GM21737 (cell line): ENCODE results near the gene PTPRN2.
"Not testable (repeated sequence)": the region's sequence is repeated elsewhere in the genome, so short reads cannot be mapped to it uniquely, and the experiment has no call there.

Experiments used
- ATAC-seq: cut with Tn5 transposase; IDR thresholded peaks from one replicate; pipeline ENCODE4 v1.9.1; 2021; ENCODE audit warnings: mild to moderate bottlenecking, moderate library complexity; ENCODE audit not compliant: unreplicated experiment

Gene PTPRN2

DNA sequence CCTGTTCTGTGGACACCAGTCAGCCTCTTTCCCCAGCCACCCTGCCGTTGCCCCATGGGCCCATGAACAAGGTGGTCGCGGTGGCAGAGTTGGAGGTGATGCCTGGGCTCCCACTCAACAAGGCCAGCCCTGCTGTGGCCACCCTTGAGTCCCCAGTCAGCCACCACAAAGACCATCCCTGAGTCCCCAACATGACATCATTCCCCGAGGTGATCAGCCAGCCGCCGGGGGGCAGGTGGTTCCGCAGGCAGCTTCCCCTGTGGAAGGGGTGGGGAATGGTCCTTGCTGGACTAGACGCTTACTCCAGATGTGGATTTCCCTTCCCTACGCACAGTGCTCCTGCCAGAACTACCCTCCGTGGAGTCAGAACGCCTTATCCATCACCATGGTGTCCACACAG lies 271.7 kb downstream of the PTPRN2 start:
- no peak for ATAC-seq

DNA sequence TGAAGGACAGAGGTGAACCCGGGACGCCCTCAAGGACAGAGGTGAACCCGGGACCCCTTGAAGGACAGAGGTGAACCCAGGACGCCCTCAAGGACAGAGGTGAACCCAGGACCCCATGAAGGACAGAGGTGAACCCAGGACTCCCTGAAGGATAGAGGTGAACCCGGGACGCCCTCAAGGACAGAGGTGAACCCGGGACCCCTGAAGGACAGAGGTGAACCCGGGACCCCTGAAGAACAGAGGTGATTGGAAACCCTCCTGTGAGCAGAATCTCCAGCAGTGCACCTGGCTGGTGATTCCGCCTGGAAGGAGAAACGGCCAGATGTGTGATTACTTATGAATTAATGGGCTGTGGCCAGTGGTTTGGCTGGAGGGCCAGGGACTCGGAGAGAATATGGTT lies 272.3 kb downstream of the PTPRN2 start:
- no peak for ATAC-seq

DNA sequence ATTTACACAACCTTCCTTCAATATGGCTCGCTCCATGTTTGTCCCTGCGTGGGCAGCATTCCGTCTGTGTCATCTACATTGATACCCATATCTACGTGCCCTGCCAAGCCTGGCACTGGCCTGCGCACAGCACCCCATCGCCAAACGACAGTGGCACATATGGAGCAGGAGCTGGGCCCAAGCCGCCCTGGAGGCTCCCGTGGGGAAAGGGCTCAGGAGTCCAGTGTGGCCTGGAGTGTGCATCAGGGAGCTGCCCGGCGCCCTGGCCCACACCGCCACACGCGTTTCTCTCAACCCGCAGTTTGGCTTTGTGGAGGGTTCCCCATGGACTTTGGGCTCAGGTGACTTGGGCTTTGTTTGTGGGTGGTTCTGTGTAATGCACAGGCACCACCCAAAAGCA lies 273.2 kb downstream of the PTPRN2 start:
- no peak for ATAC-seq

DNA sequence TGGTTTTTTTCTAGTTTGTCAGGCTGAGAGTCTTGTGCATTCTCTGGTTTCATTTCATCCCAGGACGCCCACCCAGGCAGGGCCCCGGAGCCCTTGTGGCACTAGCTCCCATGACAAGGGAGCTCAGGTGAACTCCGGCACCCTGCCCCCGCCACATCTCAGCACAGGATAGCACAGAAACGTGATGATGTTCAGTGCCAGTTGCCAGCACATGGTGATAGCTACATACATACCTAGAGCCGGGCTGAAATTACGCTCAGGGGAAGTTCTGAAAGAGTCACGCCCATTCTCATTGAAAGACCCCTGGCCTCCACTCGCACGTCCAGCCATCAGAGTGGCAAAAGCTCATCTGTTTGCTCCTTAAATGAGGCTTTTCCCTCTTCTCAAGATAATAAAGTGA lies 273.7 kb downstream of the PTPRN2 start:
- no peak for ATAC-seq

DNA sequence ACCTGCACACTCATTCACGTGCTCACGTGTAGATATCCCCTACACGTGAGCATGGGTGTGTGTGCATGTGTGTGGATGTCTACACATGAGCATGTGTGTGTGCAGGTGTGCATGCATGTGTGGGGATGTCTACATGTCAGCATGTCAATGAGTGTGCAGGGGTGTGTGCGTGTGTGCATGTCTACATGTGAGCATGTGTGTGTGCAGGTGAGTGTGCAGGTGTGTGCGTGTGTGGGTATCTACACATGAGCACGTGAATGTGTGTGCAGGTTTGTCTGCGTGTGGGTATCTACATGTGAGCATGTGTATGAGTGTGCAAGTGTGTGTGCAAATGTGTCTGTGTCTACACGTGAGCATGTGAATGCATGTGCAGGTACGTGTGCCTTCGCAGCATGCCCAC lies 274.8 kb downstream of the PTPRN2 start:
- no peak for ATAC-seq

DNA sequence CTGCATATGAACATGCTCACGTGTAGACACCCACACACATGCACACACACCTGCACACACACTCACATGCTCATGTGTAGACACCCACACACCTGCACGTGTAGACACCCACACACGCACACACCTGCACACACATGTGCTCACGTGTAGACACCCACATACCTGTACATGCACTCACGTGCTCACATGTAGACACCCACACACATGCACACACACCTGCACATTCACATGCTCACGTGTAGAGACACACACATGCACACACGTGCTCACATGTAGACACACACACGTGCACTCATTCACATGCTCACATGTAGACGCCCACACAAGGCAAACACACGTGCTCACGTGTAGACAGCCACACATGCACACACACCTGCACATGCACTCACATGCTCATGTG lies 275.8 kb downstream of the PTPRN2 start:
- no peak for ATAC-seq

DNA sequence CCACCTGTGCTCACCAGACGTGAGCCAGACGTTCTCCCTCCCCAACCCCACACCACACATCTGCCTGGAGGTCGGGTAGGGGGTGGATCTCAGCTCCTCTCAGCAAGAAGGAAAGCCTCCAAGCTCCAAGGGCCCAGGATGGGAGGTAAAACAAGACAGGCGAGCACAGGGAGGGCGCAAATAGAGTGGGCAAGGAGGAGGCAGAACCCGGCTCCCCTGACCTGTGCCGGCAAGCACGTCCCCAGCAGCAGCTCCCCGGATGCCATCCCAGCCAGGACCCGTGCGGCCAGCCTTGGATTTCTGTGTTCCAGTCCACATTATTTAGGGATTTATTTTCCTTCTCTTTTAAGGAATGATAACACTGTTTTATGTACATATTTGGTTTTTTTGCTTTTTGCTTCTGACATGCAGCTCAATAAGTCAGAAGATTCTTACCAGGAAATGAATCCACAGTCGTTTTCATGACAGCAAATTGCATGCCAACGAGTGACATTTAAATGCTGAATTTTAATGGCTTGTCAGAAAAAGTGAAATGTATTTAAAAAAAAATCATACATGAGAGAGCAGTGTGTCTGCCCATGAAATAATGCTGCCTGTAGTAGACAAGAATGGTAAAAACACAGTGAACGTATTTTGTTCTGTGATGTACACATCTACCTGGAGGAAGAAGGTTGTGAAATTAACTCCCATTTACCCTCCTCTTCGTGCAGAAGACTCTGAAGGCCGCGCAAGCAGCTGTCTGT lies 276.5 kb downstream of the PTPRN2 start:
- ATAC-seq, result no peak

DNA sequence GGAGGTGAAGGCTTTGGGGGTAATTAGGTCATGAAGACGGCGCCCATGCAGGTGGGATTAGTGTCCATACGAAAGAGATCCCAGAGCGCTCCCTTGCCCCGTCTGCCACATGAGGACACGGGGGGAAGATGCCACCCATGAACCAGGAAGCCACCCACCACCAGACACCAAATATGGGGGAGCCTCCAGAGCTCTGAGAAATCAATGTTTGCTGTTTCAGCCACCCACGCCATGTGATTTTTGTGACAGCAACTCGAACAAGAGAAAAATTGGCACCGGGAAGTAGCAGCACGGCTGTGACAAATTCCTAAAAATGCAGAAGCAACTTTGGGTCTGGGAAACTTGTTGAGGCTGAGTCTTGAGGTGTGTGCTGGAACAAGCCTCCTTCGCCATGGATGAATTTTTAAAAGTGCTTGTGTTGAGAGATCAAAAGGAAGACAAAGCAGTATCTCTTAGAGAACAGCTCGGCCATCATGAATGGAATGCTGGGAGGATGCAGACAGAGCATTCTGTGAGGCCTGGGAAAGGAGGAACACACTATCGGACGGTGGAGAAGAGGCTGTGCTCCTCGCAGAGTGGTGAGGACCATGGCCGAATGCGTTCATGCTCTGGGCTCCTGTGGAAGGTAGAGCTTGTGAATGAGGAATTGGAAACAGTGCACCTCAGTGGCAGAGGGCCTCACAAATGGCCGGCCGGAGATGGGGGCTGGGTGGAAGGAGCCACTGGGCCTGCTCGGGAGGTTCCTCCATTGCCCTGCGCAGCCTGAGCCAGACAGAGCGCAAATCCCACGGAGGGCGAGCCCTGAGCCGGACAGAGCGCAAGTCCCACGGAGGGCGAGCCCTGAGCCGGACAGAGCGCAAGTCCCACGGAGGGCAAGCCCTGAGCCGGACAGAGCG lies 277.5 kb downstream of the PTPRN2 start:
- ATAC-seq, result no peak

DNA sequence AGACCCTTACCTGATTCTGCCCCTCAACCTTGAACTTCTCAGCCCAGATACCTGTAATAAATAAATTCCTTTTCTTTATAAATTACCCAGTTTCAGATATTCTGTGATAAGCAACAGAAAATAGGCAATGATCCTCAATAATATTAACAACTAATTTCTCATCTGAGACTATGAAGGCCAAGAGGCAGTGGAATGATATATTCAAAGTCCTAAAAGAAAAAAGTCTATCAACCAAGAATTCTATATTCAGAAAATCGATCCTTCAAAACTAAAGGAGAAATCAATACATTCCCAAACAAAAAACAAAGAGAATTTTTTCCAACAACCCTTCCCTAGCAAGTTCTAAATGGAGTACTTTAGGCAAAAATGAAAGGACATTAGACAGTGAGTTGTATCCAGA lies 279.6 kb downstream of the PTPRN2 start:
- no peak for ATAC-seq

DNA sequence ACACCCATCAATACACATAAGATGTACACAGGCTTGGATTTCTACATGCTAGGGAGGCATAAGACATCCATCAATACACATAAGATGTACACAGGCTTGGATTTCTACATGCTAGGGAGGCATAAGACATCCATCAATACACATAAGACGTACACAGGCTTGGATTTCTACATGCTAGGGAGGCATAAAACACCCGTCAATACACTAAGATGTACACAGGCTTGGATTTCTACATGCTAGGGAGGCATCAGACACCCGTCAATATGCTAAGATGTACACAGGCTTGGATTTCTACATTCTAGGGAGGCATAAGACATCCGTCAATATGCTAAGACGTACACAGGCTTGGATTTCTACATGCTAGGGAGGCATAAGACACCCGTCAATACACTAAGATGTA lies 283.6 kb downstream of the PTPRN2 start:
- not testable (repeated sequence) for ATAC-seq

DNA sequence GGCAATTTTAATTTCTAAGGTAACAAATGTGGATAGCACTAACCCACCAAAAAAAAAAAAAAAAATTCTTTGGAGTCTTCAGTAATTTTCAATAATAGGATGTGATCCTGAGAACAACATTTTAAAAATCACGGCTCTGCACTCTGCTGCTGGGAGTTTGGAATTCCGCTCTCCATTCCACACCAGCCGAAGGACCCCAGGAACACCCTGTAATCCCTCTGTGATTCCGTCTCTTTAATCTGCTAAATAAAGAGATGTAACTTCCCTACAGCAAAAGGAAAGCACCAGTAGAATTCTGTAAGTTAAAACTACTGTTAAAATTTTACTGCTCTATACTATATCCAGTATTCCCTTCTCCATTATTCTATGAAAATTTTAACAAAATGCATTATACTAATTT lies 284.5 kb downstream of the PTPRN2 start:
- ATAC-seq, result no peak

DNA sequence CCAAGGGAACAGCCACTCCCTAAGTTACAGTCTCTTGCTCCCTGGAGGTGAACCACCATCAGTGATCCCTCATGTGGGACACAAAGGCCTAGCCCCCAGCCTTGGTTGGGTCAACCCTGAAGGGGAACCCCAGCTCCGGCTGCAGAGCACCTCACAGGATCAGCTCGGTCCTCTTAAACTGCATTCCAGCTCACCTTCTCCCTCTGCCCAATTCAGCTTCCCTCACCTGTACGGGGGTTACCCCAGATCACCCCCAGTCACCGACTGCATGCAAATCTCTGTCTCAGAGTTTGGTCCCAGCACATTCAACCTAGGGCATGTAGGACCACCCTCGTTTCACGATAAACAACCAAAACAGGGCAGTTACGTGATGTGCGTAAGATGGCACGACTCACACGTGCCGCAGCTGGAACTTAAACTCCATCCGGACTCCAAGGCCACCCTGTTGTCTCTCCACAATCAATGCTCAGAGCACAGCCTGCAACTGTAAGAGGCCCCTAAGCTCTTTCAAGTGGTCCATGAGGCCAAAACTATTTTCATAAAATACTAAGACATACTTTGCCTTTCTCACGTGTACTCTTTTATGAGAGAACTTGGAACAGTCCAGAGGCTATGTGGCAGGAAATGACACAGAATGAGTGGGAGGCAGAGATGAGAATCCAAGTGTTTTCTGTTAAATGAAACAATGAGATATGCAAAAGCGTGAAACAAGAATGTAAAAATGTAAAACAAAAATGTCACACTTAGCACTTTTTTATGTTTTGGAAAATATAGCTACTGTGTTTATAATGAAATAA lies 285.2 kb downstream of the PTPRN2 start:
- ATAC-seq, result no peak

DNA sequence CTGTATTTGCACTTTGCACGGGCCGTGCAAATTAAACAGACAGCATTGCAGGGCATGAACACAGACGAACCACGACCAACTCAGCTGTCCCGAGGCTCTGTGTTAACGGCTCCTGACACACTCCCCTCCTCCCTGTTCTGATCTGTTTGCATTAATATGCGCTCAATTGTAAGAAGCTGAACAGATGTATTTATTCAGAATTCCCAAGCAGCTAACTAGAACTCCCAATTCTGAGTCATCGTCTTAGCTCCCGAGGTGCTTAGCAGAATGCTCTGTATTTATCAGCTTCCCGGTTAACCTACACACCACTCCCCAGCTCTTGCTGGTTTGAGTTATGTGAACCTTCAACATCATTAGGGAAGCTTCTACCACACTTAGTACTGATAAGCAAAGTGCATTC lies 286.4 kb downstream of the PTPRN2 start:
- no peak for ATAC-seq

DNA sequence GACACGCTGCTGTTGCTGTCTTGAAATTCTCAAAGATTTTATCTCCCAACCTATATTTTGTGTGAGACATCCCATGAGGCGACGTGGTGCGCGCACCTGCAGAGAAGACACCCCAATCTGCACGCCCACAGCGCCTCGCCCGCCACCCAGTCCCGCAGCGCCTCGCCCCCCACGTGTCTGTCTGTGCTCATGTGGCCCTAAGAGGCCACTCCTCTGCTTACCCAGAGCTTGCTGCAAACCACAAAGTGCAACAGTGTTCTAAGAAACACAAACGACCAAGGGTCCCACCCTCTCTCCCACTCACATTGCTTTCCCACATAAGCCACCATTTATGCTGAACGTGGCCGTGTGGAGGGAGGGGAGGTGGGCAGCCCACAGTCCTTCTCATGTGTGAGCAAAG lies 287.2 kb downstream of the PTPRN2 start:
- no peak for ATAC-seq

DNA sequence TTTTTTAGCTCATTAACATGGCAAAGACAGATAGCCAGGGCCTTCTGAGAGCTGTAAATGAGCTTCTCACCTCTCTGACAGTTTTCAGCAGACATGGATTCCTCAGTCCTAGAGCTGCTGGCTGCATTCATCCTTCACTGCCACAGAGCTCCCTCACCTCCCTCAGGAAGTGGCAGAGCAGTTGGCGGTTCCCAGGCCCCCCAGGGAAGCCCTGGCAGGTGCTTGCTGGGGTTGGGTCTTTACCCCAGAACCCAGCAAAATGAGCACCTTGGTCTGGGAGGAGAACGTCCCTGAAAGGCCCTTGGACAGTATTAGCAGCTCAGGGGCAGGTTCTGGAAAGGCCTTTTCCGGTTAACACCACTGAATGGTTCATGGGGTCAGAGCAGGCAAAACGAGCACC lies 288.0 kb downstream of the PTPRN2 start:
- ATAC-seq, result no peak

DNA sequence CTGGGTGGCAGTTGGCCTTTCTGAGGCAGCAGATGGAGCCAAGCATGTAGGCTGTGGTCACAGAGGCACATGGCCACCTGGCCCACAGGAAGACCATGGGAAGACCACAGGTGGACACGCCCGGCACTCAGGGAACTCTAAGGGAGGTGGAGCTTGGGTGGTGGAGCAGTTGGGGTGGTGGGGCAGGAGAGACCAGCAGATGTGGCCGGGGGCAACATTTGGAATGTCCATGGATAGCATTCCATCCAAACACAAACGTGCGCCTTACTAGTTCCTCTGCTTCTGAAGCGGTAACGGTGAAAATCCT lies 290.9 kb downstream of the PTPRN2 start:
- no peak for ATAC-seq

DNA sequence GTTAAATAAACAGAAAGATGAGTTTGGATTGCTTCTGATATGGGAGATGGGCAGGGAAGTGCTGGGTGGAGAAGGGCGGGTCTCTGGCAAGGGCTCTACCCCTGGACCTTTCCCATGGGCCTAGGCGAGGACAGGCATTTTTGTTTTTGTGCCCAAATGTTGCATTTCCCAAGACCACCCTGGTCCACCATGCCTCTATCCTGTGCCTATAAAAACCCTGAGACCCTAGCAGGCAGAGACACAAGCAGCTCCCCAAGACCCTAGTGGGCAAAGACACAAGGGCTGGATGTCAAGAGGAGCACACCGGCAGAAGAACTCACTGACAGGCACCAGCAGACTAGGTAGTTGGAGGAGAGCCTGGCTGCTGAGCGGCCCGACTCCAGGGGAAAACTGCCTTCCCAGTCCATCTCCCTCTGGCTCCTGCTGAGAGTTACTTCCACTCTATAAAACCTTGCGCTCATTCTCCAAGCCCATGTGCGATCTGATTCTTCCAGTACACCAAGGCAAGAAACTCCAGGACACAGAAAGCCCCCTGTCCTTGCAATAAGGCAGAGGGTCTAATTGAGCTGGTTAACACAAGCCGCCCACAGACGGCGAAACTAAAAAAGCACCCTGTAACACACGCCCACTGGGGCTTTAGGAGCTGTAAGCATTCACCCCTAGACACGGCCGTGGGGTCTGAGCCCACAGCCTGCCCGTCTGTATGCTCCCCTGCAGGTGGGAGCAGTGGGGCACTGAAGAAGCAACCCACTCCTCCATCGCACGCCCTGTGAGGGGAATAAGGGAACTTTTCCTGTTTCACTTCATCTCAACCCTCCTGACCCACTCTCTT lies 291.4 kb downstream of the PTPRN2 start:
- ATAC-seq, result no peak

DNA sequence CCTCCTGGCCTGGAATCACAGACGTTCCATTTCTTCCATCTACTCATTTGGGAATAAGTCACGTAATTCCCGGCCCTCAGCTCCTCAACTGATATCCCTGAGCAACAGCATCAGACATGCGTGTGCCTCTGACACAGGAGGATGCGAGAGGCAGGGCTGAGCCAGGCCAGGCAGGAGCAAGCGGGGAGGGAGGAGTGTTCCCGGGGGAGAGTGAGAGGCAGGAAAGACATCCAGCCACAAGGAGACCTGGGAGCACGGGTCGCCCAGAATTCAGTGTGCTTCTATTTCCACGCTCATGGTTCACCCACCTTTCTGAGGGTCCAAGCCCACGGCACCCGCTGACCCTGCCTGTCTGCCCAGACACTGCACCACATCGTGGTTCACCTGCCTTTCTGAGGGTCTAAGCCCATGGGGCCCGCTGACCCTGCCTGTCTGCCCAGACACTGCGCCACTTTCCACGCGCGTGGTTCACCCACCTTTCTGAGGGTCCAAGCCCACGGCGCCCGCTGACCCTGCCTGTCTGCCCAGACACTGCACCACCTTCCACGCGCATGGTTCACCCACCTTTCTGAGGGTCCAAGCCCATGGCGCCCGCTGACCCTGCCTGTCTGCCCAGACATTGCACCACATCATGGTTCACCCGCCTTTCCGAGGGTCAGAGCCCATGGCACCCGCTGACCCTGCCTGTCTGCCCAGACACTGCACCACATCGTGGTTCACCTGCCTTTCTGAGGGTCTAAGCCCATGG lies 293.0 kb downstream of the PTPRN2 start:
- not testable (repeated sequence) for ATAC-seq

DNA sequence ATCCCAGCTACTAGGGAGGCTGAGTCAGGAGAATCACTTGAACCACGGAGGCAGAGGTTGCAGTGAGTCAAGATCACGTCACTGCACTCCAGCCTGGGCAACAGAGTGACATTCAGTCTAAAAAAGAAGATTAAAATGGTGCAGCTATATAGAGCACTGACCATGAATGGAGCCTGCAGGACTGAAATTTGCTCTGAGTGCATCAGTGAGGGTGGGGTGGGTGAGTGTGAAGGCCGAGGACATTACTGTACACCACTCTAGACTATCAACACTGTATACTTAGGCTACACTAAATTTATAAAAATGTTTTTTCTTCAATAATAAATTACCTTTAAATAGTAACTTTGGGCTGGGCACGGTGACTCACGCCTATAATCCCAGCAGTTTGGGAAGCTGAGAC lies 294.7 kb downstream of the PTPRN2 start:
- ATAC-seq, result no peak

DNA sequence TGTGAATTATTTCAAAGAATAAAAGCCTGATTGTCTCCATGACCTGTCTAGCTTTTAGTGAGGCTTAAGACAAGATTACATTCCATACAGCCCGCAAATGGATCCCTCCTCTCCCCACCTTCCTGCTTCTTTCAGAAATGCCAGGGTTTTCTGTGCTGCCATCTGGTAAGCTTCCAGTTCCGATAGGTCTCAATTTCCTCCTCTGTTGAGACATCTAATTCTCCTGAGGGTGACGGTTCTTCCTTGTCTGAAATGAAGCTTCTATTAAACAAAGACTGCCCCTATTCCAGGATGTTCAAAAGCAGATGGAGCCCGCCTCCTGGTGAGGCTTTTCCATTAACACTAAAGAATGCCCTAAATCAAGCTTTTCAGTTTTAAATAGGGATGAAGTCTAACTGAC lies 295.6 kb downstream of the PTPRN2 start:
- no peak for ATAC-seq
